Activated CD4-positive, alpha-beta T cell treated with anti-CD3 and anti-CD28 coated beads, Interleukin-2, amount 50 U/mL, for 48 hours (primary cell): ENCODE measurements around the gene C3orf52.

Experiments
- DNase-seq, 2 experiments: peaks; one replicate each; pipeline ENCODE4 v3.0.0-alpha.2; 2020

The C3orf52 gene

DNA sequence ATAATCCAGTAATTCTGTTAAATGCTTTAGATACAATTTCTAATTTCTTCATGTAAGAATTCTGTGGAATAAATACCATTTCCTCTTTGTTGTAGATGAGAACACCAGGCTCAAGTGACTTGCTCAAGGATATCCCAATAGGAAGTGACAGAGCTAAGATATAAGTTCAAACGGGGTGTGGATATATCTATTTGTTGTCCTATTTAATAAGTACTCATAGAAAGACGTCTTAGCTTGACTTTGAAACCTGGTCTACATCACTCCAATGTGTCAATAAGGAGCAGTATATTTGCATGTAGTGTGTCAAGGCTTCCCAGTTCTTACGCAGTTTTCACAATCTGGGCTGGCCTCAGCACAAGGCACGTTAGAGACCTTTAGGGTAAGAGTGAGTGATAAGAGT lies 51.6 kb downstream of the C3orf52 start:
- DNase-seq, result no peak

DNA sequence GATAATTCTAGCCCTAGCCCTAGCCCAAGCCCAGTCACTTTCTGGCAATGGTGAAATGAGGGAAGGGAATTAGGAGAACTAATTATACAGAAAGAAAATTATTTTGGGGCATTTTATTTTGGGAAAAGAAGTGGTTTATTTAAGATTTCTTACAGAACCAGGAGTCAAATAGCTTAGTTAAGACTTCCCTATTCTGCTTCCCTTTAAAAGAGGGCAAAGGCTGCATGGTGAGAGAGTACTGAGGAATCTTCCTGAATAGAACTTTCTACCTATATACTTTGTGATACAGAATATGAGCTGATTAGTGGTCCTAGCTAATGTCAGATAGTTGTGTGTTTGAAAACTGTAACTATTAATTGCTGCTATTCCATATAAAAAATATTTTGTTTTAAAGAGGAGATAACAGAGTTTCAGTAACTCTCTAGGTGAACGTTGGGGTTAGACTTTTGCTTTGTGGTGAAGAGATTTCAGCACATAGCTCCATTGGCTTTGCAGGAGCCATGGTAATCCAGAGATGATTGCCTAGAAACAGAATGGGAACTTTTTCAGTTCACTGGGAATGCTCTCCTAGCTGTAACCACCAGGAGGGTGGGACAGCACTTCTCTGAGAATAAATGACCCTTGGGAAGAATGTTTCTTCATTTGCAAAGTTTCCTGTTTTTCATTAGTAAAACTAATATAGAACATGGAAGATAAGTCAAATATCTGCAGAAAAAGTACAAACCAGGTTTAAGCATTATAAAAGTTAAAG lies 52.2 kb downstream of the C3orf52 start:
- no peak for DNase-seq

DNA sequence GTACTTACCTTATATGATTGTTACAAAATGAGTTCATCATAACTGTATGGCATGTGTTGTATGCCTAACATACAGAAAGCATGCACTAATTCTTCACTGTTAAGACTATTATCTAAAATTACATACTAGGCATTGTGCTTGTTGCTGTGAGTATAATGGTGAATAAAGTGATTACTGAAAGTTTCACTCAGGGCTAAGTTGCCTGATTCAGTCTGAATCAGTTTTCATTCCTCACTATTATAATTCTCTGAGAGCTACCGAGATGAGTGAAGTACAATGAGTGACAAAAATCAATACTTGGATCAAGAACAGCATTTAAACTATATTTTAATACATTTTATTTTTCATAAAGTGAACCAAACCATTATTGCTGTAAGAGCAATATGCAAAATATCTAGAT lies 54.4 kb downstream of the C3orf52 start:
- no peak for DNase-seq

DNA sequence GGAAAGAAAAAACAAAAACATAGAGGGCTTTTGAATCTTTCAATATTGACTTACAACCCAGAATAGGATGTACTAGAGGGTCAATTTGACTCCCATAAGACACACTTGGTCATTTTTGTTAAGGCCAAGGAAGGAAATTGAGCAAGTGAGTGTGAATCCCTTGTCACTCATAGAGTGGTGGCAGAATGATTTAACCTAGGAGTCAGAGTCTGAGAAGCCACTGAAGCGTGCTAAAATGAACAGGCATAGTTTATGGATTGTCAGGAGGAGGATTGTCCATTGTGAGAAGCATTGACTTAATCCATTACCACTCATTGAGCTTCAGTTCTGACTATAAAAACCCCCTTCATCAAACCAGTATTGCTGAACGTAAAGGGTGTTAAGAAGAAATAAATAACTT lies 55.1 kb downstream of the C3orf52 start:
- no peak for DNase-seq

DNA sequence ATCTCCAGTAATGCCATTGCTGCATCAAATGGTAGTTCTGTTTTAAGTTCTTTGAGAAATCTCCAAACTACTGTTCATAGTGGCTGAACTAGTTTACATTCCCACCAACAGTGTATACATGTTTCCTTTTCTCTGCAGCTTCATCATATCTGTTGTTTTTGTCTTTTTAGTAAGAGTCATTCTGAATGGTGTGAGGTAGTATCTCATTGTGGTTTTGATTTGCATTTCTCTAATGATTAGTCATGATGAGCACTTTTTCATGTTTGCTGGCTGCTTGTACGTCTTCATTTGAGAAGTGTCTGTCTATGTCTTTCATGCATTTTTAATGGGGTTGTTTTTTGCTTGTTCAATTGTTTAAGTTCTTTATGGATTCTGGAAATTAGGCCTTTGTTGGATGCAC lies 57.1 kb downstream of the C3orf52 start:
- no peak for DNase-seq

DNA sequence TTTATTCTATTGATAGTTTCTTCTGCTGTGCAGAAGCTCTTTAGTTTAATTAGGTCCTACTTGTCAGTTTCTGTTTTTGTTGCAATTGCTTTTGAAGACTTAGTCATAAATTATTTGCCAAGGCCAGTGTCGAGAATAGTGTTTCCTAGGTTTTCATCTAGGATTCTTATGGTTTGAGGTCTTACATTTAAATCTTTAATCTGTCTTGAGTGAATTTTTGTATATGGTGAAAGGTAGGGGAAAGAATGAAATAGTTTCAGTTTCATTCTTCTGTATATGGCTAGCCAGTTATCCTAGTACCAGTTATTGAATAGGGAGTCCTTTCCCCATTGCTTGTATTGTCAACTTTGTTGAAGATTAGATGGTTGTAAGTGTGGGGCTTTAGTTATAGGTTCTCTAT lies 57.5 kb downstream of the C3orf52 start:
- DNase-seq, result no peak

DNA sequence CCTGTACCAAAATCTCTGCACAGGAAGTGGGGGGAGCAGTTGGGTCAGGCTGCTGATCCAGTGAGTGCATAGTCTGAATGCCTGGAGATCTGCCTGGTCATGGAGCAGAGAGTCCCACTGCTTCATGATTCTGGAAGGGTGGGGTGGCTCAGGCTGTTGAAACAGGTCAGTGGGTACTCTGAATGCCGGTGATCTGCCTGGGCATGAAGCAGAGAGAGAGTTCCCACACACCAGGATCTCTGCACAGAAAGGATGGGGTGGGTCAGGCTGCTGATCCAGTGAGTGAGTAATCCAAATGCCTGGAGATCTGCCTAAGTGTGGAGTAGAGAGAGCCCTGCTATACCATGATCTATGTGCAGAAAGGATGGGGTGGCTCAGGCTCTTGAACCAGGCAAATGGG lies 62.9 kb downstream of the C3orf52 start:
- DNase-seq, result no peak

DNA sequence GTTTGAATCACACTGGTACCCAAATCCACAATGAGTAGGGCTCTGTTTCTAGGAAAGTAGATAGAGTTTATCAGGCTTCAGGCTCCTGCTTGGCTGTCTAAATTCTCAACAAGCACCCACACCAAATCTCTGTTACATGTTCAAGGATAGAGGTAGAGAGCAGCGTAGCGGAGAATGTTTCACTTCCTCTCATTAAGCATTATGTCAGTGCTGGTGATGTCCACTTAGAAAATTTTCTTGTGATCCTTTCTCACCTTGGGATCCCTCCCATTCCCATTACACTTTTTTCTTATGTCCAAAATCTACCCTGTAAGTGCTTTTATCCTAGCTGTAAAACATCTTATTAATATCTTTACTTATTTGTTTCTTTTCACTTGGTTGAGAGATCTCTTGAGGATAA lies 81.6 kb downstream of the C3orf52 start:
- no peak for DNase-seq
